ENCODE measurements around the gene PDZD2.

DNA sequence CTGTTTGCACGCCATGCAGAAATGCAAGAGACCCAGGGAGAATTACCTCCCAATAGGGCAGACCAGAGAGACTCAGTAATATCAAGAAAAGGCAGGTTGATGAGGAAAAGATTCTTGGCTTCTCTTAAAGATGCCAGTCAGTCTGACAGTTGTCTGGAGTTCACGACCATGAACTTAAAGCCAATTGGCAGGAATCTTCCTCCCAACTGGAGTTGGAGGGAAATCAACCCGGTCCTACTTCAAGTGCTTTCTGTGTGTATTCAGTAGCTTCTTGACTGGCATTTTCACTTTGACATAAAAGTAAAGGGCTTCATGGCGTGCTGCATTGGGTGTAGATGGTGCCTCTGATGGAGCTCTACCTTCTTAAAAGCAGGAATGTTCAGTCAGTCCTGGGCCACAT lies 390.9 kb downstream of the PDZD2 start:
- TF ChIP-seq, protein P1, sequence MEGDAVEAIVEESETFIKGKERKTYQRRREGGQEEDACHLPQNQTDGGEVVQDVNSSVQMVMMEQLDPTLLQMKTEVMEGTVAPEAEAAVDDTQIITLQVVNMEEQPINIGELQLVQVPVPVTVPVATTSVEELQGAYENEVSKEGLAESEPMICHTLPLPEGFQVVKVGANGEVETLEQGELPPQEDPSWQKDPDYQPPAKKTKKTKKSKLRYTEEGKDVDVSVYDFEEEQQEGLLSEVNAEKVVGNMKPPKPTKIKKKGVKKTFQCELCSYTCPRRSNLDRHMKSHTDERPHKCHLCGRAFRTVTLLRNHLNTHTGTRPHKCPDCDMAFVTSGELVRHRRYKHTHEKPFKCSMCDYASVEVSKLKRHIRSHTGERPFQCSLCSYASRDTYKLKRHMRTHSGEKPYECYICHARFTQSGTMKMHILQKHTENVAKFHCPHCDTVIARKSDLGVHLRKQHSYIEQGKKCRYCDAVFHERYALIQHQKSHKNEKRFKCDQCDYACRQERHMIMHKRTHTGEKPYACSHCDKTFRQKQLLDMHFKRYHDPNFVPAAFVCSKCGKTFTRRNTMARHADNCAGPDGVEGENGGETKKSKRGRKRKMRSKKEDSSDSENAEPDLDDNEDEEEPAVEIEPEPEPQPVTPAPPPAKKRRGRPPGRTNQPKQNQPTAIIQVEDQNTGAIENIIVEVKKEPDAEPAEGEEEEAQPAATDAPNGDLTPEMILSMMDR (IDR thresholded peaks at IDR 0.05): no peak
- no peak for TF ChIP-seq POLR2A (IDR thresholded peaks at IDR 0.05)
